COLO668 (cell line): ENCODE measurements around the gene RECQL5.
"Not testable (repeated sequence)": the region's sequence is repeated elsewhere in the genome, so short reads cannot be mapped to it uniquely, and the experiment has no call there.

Experiments
- DNase-seq: peaks from one replicate; lab custom pipeline; 2025; ENCODE audit not compliant: unreplicated experiment; lab: John Stamatoyannopoulos, UW

RECQL5 gene

DNA sequence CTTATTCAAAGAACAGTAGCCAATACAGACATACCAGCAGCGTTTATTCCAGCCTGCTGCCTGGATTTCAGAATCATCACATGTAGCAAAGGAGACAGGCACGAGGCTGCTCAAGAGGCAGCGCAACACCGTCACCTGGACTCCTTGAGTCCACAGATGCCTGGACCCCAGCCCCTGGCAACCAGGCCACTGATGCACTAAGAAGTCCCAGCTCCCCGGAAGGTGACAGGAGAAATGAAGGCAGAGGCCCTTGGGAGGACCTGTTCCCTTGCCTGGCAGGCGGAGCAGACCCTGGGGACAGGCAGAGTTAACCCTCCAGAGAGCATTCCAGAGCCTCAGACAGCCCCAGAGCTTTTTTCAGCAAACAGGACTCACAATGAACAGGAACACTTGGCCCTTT, 17.3 kb downstream of the RECQL5 start:
- DNase-seq = no peak

DNA sequence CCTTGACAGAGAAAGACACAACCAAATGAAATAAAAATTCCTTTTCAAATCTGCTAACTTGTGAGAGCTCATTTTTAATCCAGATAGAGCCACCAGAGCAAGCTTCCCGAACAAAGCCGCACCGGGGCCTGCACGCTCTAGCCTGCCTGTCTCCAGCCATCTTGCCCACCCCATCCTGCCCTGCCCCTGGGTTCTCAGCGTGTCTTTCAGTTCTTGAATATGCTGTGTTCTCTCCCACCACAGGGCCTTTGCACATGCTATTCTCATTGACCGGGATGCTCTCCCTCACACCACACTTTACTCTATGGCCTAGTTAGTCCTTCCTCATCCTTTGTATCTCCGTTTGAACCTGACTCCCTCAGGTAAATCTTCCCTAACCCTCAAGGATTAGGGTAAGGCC, 19.0 kb downstream of the RECQL5 start:
- no peak for DNase-seq

DNA sequence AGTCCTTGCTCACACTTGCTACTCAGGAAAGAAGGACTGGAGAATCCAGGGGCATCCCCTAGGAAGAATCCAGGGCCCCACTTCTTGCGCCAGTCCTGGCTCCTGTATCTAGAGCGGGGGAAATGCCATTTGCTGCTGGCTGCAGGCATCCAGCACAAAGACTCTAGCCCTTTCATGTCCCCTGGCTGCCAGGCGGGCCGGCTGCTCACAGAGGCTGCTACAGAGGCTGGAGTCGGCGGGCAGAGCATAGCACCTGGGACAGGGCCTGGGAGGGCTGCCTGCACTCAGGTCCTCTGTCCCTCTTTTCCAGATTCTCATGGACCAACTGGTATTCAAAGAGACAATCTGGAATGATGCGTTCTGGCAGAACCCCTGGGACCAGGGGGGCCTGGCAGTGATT, 19.9 kb downstream of the RECQL5 start:
- DNase-seq = peak; percentile 2

DNA sequence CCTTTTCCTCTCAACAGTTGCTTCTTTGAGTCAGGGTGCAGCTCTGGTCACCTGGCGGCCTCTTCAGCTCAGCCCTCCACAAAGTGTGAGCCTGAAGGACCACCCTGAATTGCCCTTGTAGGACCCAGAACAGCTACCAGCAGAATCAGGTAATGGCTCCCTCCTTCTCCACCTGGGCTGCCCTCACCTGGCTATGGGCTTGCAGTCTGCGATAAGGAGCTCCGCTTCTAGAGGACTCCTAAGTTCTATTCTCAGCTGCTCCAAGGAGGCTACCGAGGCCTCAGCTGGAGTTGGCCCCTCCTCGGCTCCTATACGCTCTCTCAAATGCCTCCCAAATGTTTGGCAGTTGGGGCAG, 20.3 kb downstream of the RECQL5 start:
- DNase-seq = no peak

DNA sequence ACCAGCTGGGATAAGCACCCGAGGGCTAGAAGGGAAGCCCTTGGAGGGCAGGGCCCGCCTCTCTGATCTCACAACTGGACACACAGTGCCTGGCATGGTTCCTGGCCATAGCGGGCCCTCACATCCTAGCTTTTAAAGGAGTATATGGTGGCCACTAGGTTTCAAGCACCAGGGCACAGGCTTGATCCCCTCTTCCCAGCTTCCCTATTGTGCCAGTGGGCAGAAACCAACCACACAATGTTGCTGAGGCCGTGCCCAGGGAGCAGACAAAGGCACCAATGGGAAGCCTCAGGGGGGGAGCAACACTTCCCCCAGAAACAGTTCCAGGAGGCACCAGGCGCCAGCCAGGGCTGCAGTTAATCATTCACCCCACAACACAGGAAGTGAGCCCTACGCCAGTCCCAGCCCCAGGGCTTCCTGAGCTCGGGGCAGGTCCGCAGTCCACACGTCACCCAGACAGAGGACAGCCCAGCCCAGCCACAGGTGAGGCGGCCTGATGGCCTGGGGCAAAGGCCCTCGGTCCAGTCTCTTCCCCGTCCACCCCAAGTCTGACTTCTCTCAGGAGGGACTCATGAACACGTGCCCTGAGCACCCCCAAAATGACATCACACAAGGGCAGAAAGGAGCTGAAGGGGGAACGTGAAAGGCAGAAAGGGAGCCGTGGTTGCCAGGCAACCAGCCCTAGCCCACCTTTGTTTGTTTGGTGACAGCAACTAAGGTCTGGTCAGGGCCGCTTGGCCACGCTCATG, 20.9 kb downstream of the RECQL5 start:
- DNase-seq = peak; percentile 88

DNA sequence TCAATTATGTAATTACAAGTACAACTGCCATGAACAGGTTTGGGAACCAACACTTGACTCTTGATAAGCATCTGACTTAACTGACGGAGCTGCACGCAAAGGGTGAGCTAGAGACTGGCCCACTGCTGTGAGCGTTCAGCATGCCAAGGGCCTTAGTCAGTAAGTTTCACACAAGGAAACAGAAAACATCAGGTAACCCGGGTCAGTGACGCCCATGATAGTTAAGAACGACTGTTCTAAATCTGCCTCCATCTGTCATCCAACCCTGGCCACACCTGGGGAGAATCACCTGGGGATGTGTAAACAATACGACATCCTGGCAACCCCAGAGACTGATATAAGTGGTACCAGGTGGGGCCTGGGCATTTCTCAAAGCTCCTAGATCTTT, 21.5 kb downstream of the RECQL5 start:
- DNase-seq = peak; percentile 81

DNA sequence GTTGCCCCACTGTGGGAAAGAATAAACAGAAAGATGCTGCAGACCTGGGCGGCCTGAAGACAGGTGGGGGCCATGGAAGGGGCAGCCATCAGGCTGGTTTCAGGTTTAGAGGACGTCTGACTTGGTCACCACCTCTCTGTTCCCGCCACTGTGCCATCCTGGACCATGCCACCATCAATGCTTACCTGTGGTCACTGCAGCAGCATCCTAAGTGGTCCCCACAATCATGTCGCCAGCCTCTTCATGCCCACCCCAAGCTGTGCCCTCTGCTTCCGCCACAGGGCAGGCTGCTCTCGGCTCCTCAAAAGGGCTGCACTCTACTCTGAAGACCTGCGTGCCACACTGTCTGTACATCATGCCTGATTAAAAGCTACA, 23.3 kb downstream of the RECQL5 start:
- DNase-seq = no peak

DNA sequence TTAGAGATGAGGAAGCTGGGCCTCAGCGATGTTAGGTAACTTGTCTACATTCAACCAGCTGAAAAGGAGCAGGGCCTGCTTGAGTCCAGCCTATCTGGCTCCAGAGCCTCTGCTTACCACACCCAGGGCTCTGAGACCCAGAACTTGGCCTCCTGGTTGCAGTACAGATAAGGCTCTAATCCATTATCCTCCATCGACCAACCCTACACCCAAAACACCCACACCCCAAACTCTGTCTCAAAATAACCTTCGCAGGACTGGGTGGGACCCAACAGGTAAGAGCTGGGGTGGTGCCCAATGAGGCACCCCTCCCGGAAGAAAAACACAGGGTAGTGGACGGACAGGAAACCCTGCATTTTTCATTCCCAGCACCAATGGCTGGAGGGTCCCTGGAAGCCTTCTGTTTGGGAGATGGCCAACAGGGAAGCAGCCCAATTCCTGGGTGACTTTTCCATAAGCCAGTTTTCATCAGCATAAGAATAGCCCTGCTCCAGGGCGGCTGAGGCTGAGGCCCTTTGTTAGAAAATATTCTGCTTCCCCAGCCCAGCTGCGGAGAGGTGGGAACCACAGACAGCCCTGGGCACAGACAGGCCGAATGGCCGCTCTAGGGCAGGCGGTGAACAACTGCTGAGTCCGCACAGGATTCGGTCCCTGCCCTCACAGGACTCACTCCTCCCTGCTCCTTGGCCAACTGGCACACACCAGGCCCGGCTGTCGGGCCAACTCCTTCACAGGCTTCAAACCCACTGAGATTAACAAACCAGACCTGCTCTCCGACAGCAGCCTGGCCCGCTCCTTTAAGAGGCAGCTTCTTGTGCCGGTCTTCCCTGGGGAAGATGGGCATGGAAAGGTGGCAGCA, 23.9 kb downstream of the RECQL5 start:
- DNase-seq = no peak

DNA sequence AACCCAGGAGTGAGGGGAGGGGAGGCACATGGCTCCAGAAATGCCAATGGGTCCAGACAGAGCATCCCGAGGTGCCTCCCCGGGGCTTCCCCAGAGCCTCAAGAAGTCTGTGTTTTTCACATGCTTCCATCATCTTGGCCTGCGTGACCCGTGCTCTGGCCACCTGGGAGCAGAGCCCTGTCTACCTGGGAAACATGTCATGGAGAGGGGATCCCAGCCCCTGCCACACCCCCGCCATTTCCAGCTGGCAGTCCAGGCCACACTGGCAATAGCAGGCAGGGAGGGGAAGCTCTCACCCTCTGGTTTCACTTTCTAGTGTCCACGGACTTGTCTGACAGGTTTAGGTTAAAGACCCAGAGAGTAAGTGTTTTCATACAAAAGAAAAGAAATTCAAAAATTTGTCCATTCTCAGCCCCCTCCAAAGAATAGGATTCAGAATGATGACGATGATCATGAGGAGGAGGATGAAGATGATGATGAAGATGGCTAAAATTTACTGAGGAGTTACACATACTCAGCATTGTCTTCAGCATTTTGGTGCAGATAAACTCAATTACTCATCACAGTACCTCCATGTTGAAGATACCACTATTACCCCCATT, 24.7 kb downstream of the RECQL5 start:
- peak; percentile 12 for DNase-seq

DNA sequence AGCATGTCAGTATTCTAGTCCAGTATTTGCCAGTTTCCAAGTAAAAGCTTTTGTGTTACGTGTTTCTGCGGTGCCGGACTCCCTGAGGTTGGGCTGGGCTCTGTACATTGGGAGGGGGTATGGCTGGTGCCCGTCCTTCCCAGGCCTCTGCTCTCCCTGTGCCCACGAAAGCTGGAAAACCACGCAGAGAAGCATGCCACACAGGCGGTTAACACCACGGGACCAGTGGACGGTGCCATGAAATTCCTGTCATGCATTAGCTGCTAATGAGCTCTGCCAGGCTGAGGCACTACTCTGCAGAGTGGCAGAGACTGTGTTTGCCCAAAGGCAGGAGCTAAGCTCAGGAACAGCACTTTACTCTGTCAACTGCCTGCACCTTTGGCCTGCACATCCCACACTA, 25.6 kb downstream of the RECQL5 start:
- DNase-seq = no peak

DNA sequence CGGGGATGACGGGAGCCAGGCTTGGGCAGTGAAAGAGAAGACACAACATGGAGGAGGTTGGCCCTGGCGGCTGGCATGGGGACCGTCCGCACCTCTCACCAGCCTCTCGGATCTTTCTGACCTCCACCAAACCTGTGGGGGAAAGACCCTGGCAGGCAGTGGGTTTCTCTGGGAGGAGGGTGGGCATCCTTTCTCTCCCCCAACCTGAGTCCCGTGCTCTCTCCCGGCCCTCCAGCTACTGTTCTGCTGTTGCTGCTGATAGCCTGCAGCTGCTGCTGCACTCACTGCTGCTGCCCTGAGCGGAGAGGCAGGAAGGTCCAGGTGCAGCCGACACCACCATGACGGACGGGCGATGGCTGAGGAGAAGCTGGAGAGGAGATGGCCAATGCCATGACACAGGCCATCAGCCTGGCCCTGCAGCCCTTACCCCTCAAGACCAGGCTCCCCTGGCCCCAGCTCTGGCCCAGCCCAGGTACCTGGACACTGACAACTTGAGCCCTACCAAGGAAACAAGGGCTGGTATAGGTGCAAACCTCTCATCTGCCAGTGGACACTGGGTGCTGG, 26.3 kb downstream of the RECQL5 start:
- DNase-seq = no peak

DNA sequence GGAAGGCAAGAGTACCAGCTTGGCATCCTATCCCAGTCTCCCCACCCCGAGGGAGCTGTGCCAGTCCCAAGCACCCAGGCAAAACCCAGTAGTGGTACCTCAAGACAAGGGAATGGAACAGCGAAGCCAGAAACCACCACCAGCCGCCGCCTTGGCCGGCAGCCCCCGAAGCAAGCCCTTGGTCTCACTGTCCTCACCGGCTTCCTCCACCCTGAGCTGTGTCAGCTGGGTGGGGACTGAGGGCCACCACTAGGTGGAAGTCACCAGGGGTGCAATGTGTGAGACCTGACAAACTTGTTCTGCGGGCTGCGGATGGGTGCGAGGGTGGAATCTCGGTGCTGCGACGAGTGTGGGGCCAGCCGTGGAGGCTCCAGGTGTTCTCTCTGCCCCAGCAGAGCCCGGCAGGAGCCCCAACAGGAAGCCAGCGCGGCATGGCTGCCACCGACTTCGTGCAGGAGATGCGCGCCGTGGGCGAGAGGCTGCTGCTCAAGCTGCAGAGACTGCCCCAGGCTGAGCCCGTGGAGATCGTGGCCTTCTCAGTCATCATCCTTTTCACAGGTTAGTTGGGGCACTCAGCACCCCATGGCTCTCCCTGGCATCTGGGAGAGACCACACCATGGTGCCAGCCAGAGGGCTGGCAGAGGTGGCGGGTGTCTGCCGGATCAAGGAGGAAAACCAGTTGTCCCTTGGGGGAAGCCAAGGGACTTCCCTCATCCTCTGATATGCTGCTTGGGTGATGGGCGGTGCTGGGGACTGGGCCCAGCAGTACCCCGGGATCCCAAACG, 27.0 kb downstream of the RECQL5 start:
- peak; percentile 6 for DNase-seq

DNA sequence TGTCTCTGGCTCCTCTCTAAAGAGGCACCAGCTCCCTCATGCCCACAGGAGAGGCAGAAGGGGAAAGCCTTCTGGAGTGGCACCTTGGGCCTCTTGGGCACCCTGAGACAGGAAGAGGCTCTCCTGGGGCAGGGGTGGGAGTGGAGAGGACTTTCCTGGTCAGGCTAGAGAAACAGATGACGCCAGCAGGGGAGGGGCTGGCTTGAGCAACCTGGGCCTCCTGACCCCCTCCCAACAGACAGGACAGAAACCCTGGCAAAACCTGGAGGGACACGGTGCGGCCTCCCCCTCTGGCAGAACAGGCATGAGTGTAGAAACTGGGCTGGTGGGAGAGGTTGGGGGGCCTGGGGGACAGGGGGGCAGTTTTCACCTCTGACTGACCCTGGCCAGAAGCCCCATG, 27.6 kb downstream of the RECQL5 start:
- no peak for DNase-seq

DNA sequence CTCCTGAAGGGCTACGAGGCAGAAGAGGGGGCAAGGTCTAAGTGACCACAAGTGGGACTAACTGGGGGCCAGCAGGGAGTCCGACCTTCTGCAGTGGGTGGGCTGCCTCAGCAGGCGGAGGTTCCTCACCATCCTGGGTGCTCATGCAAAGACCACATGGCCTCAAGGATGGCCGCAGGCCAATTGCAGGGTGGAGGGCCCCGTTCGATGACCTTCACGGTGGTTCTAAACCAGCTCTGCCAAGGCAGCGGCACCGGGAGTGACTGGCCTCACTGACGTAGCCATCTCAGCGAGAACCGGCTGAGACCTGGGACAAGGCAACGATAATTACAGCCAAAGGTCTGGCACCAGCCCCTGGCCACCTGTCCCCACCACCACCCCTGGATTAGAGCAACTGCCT, 28.1 kb downstream of the RECQL5 start:
- no peak for DNase-seq

DNA sequence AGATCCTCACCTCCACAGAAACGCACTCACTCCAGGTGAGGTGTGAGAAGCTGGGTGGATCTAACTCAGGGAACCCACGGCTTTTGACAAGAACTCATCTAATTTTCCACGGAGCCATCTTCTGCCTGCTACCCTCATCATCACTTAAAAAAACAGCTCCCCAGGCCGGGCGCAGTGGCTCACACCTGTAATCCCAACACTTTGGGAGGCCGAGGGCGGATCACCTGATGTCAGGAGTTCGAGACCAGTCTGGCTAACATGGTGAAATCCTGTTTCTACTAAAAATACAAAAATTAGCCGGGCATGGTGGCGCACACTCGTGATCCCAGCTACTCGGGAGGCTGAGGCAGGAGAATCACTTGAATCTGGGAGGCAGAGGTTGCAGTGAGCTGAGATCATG, 28.9 kb downstream of the RECQL5 start:
- not testable (repeated sequence) for DNase-seq

DNA sequence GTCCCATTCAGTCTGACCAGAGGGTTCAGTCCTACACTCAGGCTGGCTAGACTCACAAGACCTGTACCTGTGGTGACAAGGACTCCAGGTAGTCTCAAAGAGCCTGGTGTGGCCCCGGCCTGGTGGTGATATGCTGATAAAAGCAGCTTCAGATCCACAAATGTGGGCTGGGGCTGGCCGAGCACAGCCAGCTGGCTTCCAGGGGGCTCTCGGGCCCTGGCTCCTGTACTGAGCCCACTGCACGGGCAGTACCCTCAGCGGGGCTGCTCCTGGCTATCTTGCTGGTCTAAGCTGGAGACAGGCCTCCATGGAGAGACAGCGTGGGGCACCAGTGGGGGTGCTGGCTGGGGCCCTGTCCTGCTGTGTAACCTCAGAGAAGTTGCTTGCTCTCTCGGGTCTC, 29.4 kb downstream of the RECQL5 start:
- no peak for DNase-seq

DNA sequence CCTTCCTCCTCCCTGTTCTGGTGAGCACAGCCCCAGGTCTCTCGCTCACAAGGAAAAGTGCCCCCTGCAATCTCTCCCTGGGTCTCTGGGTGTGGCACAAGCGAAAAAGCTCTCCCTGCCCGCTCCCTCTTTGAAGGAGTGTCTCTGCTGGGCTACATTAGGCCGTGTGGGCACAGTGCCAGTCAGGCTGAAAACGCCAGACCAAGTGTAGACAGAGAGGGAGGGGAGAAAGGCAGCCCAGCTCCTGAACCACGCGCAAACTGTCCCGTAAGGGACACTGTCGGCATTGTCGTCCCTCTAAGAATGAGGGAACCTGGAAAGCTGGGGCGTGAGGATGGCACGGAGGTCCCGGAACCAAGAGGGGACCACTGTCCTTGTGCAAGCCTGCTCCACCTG, 29.8 kb downstream of the RECQL5 start:
- no peak for DNase-seq

DNA sequence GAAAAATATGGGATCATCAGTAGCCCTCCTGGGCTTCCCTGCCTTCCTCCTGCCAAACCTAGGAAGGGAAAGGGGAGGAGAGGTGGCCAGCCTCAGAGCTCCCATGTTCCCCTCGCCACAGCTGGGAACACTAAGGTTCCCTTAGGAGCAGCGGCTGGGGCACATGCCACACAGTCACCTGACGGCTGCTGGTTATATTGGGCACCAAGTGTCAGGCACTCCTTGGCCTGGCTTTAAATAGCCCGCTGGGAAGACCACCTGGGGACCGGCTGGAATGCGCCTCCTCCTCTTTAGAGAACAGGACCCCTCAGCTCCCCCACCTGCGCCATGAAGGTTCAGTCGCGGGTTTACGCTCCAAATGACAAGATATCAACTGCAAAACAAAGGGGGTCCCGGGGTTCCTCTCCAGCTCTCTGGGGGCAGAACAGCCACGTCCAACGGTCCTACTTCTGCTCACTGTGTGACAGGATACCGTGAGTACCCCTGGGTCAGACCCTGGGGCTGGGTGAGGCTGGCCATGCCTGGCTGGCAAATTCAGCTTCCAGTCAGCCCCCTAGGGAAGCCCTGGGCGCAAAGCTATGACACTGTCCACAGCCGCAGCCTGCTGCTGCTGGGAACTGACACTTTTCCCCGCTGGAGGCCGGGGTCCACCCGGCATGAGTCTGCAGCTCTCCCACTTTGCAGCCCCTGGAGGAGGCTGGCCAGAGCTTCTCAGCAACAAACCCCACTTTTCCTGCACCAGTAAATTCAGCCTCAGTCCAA, 30.4 kb downstream of the RECQL5 start:
- no peak for DNase-seq

DNA sequence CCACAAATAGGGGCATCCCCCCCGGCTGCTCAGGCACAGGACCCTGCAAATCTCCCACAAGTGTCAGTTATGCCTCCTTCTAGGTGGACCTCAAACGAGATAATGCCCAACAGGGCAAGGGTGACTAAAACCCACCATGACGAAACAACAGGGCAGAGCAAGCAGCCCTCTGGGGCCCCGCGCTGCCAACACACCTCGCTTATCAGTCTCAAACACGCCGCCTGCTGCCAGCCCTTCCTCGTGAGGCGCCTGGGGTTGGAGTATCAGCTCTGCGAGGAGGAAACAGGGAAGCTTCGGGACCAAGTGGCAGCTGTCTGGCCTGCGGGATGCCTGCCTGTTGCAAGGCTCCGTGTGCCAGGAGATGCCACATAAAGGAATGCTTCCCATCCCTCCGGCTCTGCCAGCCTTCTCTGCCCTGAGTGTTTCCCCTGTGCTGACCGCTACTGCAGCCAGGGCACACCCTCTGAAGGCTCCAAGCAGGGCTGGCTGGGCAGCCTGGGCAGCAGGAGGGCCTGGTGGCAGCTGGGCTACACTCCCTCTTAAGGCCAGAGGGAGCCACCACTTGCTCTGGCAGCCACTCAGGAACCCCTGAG, 31.2 kb downstream of the RECQL5 start:
- no peak for DNase-seq
